Neuronal stem cell (in vitro differentiated cells): ENCODE data around the gene BARX1.

Experiments used
- DNase-seq: peaks from one replicate; pipeline ENCODE4 v3.0.0-alpha.2; 2013; ENCODE audit warnings: low spot score
- H2AFZ ChIP-seq: one replicate; pipeline ENCODE4 v1.6.1; 2013; ENCODE audit warnings: mild to moderate bottlenecking, low read length, inconsistent platforms
- H2AK5ac ChIP-seq: 2 replicates; pipeline ENCODE4 v1.6.1; 2013; ENCODE audit warnings: low read depth, mild to moderate bottlenecking, inconsistent platforms, low read length, moderate library complexity, mixed read lengths
- H2BK120ac ChIP-seq: 2 replicates; pipeline ENCODE4 v1.6.1; 2013; ENCODE audit warnings: low read depth, mild to moderate bottlenecking, inconsistent platforms, low read length, moderate library complexity, mixed read lengths
- H2BK12ac ChIP-seq: one replicate; pipeline ENCODE4 v1.6.1; 2013; ENCODE audit warnings: low read length, inconsistent platforms
- H2BK15ac ChIP-seq: 2 replicates; pipeline ENCODE4 v1.6.1; 2013; ENCODE audit warnings: mild to moderate bottlenecking, low read length, inconsistent platforms, mixed read lengths
- H2BK5ac ChIP-seq: one replicate; pipeline ENCODE4 v1.6.1; 2013; ENCODE audit warnings: inconsistent platforms, mild to moderate bottlenecking, low read length, moderate library complexity
- H3K14ac ChIP-seq: one replicate; pipeline ENCODE4 v1.6.1; 2013; ENCODE audit warnings: low read length, inconsistent platforms
- H3K18ac ChIP-seq: 2 replicates; pipeline ENCODE4 v1.6.1; 2013; ENCODE audit warnings: low read length, inconsistent platforms
- H3K23ac ChIP-seq: 2 replicates; pipeline ENCODE4 v1.6.1; 2013; ENCODE audit warnings: low read depth, mild to moderate bottlenecking, mixed read lengths, low read length, inconsistent platforms; ENCODE audit not compliant: poor library complexity
- H3K27ac ChIP-seq: replicated peaks from 3 replicates; pipeline ENCODE4 v1.5.1; 2013; ENCODE audit warnings: low read length, inconsistent platforms
- H3K27me3 ChIP-seq, 3 experiments: 2 replicates each; pipeline ENCODE4 v1.6.1; 2013; ENCODE audit warnings: low read length in 3 of 3, mild to moderate bottlenecking in 2 of 3, inconsistent platforms in 1 of 3, low read depth in 1 of 3, mixed read lengths in 1 of 3, moderate library complexity in 1 of 3; ENCODE audit not compliant: control insufficient read depth in 3 of 3, insufficient read depth in 3 of 3
- H3K36me3 ChIP-seq, 2 donors: replicated peaks in 1 of 2; 2 replicates each; pipeline ENCODE4 v1.6.1; 2013; ENCODE audit warnings: low read length in 2 of 2; ENCODE audit not compliant: control insufficient read depth in 2 of 2, insufficient read depth in 2 of 2
- H3K4ac ChIP-seq: 2 replicates; pipeline ENCODE4 v1.6.1; 2013; ENCODE audit warnings: inconsistent platforms, mild to moderate bottlenecking, low read length, moderate library complexity
- H3K4me1 ChIP-seq, 2 donors: 1 replicate in 1 of 2; 2 replicates in 1 of 2; pipeline ENCODE4 v1.6.1; 2013; ENCODE audit warnings: low read length in 2 of 2, low read depth in 1 of 2; ENCODE audit not compliant: control insufficient read depth in 2 of 2, insufficient read depth in 1 of 2
- H3K4me2 ChIP-seq: one replicate; pipeline ENCODE4 v1.6.1; 2013; ENCODE audit warnings: mild to moderate bottlenecking, low read length, inconsistent platforms; ENCODE audit not compliant: insufficient read depth, poor library complexity, severe bottlenecking
- H3K4me3 ChIP-seq, 2 donors: 2 replicates each; pipeline ENCODE4 v1.5.1; 2013; ENCODE audit warnings: low read length in 2 of 2, mild to moderate bottlenecking in 2 of 2, inconsistent platforms in 1 of 2, moderate library complexity in 1 of 2
- H3K79me1 ChIP-seq: one replicate; pipeline ENCODE4 v1.6.1; 2013; ENCODE audit warnings: low read depth, mild to moderate bottlenecking, inconsistent platforms, low read length, moderate library complexity
- H3K9ac ChIP-seq: one replicate; pipeline ENCODE4 v1.6.1; 2013; ENCODE audit warnings: mild to moderate bottlenecking, low read depth, low read length, inconsistent platforms; ENCODE audit not compliant: poor library complexity
- H3K9me3 ChIP-seq, 2 donors: replicated peaks in 1 of 2; 2 replicates each; pipeline versions ENCODE3 to v1.6.1; 2013; ENCODE audit warnings: low read length in 2 of 2, mild to moderate bottlenecking in 2 of 2, inconsistent platforms in 1 of 2, low read depth in 1 of 2, mixed read lengths in 1 of 2, moderate library complexity in 1 of 2; ENCODE audit not compliant: control insufficient read depth in 2 of 2, insufficient read depth in 1 of 2
- H4K8ac ChIP-seq: one replicate; pipeline ENCODE4 v1.6.1; 2013; ENCODE audit warnings: low read depth, mild to moderate bottlenecking, inconsistent platforms, low read length, moderate library complexity
- H4K91ac ChIP-seq: one replicate; pipeline ENCODE4 v1.6.1; 2013; ENCODE audit warnings: low read length, low read depth, mild to moderate bottlenecking, inconsistent platforms; ENCODE audit not compliant: poor library complexity
- WGBS, 2 donors: extraction: QIAGEN DNeasy Blood & Tissue Kit; methylation state at CpG; one replicate each; pipeline ENCODE4 v1.1.7; 2013; ENCODE audit warnings: missing lambda C conversion rate in 2 of 2, mixed read lengths in 1 of 2; ENCODE audit not compliant: insufficient read length in 2 of 2, insufficient replicate concordance in 1 of 2; ENCODE audit errors: extremely low coverage in 2 of 2; 5-methylcytosine and 5-hydroxymethylcytosine counted together

Gene BARX1

GRCh38 chr9:93968451-93969327 lies 13.5 kb upstream of the BARX1 start:
- WGBS, 2 donors, result no CpG with 5 or more reads among the region's 25 CpGs
- Histone ChIP-seq H3K4me2 (no peak overlapping the region), H4K91ac (no peak overlapping the region)

GRCh38 chr9:93967020-93967803 lies 12.1 kb upstream of the BARX1 start:
- Histone ChIP-seq H3K36me3 (no peaks in the 10 kb centered on the region), H2BK12ac (no peak overlapping the region), H3K27me3 (peaks cover 0 to 28% (median 5%) of the 10 kb centered on the region in 3 experiments), H4K8ac (no peak overlapping the region), H3K18ac (peak overlapping the region; percentile 5), H2AFZ (no peak overlapping the region), H3K9ac (no peak overlapping the region), H3K79me1 (no peaks in the 10 kb centered on the region), H4K91ac (no peak overlapping the region), H3K23ac (peak overlapping the region; percentile 68), H2BK15ac (no peak overlapping the region), H2AK5ac (no peak overlapping the region), H3K4me3 (no peak overlapping the region), H3K9me3 (peaks cover 0 to 2% of the 10 kb centered on the region in 2 donors), H3K4me1 (no peaks in the 10 kb centered on the region), H3K14ac (peak overlapping the region; percentile 47), H3K27ac (no peak overlapping the region), H2BK120ac (no peak overlapping the region), H3K4ac (no peak overlapping the region), H3K4me2 (no peak overlapping the region), H2BK5ac (no peak overlapping the region)
- WGBS, 2 donors, result no CpG with 5 or more reads among the region's 13 CpGs
- no peak for DNase-seq

More at GRCh38 chr9:93968451-93969327, 13.5 kb upstream of the BARX1 start:
- Histone ChIP-seq H2BK12ac (no peak overlapping the region), H3K79me1 (no peaks in the 10 kb centered on the region), H3K9me3 (peaks cover 0 to 2% of the 10 kb centered on the region in 2 donors), H3K4me1 (no peaks in the 10 kb centered on the region), H3K23ac (peak overlapping the region; percentile 81), H2BK5ac (no peak overlapping the region), H2AFZ (no peak overlapping the region), H2BK15ac (no peak overlapping the region), H3K14ac (peak overlapping the region; percentile 64), H3K4me3 (no peak overlapping the region), H2AK5ac (peak overlapping the region; percentile 71), H2BK120ac (no peak overlapping the region), H4K8ac (no peak overlapping the region), H3K36me3 (no peaks in the 10 kb centered on the region), H3K27ac (no peak overlapping the region), H3K9ac (no peak overlapping the region), H3K4ac (no peak overlapping the region), H3K18ac (peak overlapping the region; percentile 15), H3K27me3 (peaks cover 0 to 19% (median 0%) of the 10 kb centered on the region in 3 experiments)
- DNase-seq, result no peak

GRCh38 chr9:93965830-93966577 lies 10.8 kb upstream of the BARX1 start:
- Histone ChIP-seq H3K79me1 (no peaks in the 10 kb centered on the region), H3K36me3 (no peaks in the 10 kb centered on the region), H2BK15ac (no peak overlapping the region), H3K9ac (no peak overlapping the region), H3K18ac (no peak overlapping the region), H3K4me1 (no peaks in the 10 kb centered on the region), H2AK5ac (no peak overlapping the region), H3K14ac (peak overlapping the region; percentile 47), H3K4me3 (peak overlapping the region in 1 of 2 donors; percentile 58), H3K4ac (no peak overlapping the region), H2BK5ac (no peak overlapping the region), H2BK120ac (no peak overlapping the region), H3K9me3 (no peaks in the 10 kb centered on the region), H3K23ac (peak overlapping the region; percentile 65), H2AFZ (no peak overlapping the region), H2BK12ac (no peak overlapping the region), H4K91ac (no peak overlapping the region), H3K27ac (no peak overlapping the region), H3K4me2 (no peak overlapping the region), H3K27me3 (peaks cover 6 to 40% (median 15%) of the 10 kb centered on the region in 3 experiments), H4K8ac (no peak overlapping the region)
- no peak for DNase-seq
- WGBS, 2 donors, result no CpG with 5 or more reads among the region's 11 CpGs
